ENCODE results near the gene ASTN2.

- TF ChIP-seq CTCF (IDR thresholded peaks at IDR 0.05; ENCODE audit: low read depth, low read length, poor library complexity, severe bottlenecking) (no peak), EZH2phosphoT487 (IDR thresholded peaks at IDR 0.05; ENCODE audit: borderline replicate concordance, low read length) (no peak)
Observed at GRCh38 chr9:116842658-116843057, 572.2 kb downstream of the ASTN2 start.

Data from DOHH2 (cell line).